Liver (tissue), 3 donors: ENCODE data around the gene STX7.

Experiments
- GABPA ChIP-seq, 2 donors: IDR thresholded peaks in 1 of 2; conservative IDR thresholded peaks in 1 of 2; 2 replicates each; pipeline ENCODE4 v1.6.1; 2016; ENCODE audit warnings: antibody characterized with exemption in 2 of 2, mild to moderate bottlenecking in 1 of 2, moderate library complexity in 1 of 2
- JUND ChIP-seq, 2 donors: IDR thresholded peaks; 2 replicates each; pipeline ENCODE4 v1.6.1; 2016; ENCODE audit warnings: antibody characterized with exemption in 2 of 2
- RAD21 ChIP-seq, 2 donors: IDR thresholded peaks; 2 replicates each; pipeline ENCODE4 v1.6.1; 2016; ENCODE audit warnings: antibody characterized with exemption in 2 of 2, mild to moderate bottlenecking in 2 of 2
- RXRA ChIP-seq, 2 donors: IDR thresholded peaks; 2 replicates each; pipeline ENCODE4 v1.6.1; 2017 to 2018; ENCODE audit warnings: antibody characterized with exemption in 2 of 2, mild to moderate bottlenecking in 1 of 2
- SP1 ChIP-seq: IDR thresholded peaks from 2 replicates; pipeline ENCODE4 v1.6.1; 2018; ENCODE audit warnings: antibody characterized with exemption, mild to moderate bottlenecking
- TAF1 ChIP-seq: conservative IDR thresholded peaks from 2 replicates; pipeline ENCODE4 v1.6.1; 2016; ENCODE audit warnings: antibody characterized with exemption, mild to moderate bottlenecking
- YY1 ChIP-seq: IDR thresholded peaks from 2 replicates; pipeline ENCODE4 v1.6.1; 2016; ENCODE audit warnings: antibody characterized with exemption, mild to moderate bottlenecking
- TF ChIP-seq, protein P1 (sequence below): fragments of 150-350 bp; IDR thresholded peaks from 2 replicates; pipeline ENCODE4 v1.5.1; 2017; ENCODE audit warnings: improper control_type of control experiment, low read depth, low read length; ENCODE audit not compliant: missing input control
- TF ChIP-seq, protein P2 (sequence below): IDR thresholded peaks from 2 replicates; pipeline ENCODE4 v1.6.1; 2016; ENCODE audit warnings: antibody characterized with exemption
- TF ChIP-seq, protein P3 (sequence below): IDR thresholded peaks from 2 replicates; pipeline ENCODE4 v1.6.1; 2016; ENCODE audit warnings: antibody characterized with exemption
- TF ChIP-seq, protein P4 (sequence below): IDR thresholded peaks from 2 replicates; pipeline ENCODE4 v1.6.1; 2016; ENCODE audit warnings: antibody characterized with exemption
- TF ChIP-seq, protein P5 (sequence below): IDR thresholded peaks from 2 replicates; pipeline ENCODE4 v1.6.1; 2016; ENCODE audit warnings: antibody characterized with exemption, mild to moderate bottlenecking
- donor health status: healthy.
- donor health status: healthy.

- TF ChIP-seq, protein P1, sequence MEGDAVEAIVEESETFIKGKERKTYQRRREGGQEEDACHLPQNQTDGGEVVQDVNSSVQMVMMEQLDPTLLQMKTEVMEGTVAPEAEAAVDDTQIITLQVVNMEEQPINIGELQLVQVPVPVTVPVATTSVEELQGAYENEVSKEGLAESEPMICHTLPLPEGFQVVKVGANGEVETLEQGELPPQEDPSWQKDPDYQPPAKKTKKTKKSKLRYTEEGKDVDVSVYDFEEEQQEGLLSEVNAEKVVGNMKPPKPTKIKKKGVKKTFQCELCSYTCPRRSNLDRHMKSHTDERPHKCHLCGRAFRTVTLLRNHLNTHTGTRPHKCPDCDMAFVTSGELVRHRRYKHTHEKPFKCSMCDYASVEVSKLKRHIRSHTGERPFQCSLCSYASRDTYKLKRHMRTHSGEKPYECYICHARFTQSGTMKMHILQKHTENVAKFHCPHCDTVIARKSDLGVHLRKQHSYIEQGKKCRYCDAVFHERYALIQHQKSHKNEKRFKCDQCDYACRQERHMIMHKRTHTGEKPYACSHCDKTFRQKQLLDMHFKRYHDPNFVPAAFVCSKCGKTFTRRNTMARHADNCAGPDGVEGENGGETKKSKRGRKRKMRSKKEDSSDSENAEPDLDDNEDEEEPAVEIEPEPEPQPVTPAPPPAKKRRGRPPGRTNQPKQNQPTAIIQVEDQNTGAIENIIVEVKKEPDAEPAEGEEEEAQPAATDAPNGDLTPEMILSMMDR, result no peak
- TF ChIP-seq, protein P2, sequence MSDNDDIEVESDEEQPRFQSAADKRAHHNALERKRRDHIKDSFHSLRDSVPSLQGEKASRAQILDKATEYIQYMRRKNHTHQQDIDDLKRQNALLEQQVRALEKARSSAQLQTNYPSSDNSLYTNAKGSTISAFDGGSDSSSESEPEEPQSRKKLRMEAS, result no peak
- TF ChIP-seq RAD21 (IDR thresholded peaks at IDR 0.05) (no peak), GABPA (IDR thresholded peaks at IDR 0.05 in 1 of 2, conservative IDR thresholded peaks at IDR 0.05 in 1 of 2) (no peak), JUND (IDR thresholded peaks at IDR 0.05) (no peak), RXRA (IDR thresholded peaks at IDR 0.05) (no peak), TAF1 (no peak), SP1 (no peak), YY1 (no peak)
- TF ChIP-seq, protein P3, sequence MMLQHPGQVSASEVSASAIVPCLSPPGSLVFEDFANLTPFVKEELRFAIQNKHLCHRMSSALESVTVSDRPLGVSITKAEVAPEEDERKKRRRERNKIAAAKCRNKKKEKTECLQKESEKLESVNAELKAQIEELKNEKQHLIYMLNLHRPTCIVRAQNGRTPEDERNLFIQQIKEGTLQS, result no peak
- TF ChIP-seq, protein P4, sequence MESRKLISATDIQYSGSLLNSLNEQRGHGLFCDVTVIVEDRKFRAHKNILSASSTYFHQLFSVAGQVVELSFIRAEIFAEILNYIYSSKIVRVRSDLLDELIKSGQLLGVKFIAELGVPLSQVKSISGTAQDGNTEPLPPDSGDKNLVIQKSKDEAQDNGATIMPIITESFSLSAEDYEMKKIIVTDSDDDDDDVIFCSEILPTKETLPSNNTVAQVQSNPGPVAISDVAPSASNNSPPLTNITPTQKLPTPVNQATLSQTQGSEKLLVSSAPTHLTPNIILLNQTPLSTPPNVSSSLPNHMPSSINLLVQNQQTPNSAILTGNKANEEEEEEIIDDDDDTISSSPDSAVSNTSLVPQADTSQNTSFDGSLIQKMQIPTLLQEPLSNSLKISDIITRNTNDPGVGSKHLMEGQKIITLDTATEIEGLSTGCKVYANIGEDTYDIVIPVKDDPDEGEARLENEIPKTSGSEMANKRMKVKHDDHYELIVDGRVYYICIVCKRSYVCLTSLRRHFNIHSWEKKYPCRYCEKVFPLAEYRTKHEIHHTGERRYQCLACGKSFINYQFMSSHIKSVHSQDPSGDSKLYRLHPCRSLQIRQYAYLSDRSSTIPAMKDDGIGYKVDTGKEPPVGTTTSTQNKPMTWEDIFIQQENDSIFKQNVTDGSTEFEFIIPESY, result no peak
- TF ChIP-seq, protein P5, sequence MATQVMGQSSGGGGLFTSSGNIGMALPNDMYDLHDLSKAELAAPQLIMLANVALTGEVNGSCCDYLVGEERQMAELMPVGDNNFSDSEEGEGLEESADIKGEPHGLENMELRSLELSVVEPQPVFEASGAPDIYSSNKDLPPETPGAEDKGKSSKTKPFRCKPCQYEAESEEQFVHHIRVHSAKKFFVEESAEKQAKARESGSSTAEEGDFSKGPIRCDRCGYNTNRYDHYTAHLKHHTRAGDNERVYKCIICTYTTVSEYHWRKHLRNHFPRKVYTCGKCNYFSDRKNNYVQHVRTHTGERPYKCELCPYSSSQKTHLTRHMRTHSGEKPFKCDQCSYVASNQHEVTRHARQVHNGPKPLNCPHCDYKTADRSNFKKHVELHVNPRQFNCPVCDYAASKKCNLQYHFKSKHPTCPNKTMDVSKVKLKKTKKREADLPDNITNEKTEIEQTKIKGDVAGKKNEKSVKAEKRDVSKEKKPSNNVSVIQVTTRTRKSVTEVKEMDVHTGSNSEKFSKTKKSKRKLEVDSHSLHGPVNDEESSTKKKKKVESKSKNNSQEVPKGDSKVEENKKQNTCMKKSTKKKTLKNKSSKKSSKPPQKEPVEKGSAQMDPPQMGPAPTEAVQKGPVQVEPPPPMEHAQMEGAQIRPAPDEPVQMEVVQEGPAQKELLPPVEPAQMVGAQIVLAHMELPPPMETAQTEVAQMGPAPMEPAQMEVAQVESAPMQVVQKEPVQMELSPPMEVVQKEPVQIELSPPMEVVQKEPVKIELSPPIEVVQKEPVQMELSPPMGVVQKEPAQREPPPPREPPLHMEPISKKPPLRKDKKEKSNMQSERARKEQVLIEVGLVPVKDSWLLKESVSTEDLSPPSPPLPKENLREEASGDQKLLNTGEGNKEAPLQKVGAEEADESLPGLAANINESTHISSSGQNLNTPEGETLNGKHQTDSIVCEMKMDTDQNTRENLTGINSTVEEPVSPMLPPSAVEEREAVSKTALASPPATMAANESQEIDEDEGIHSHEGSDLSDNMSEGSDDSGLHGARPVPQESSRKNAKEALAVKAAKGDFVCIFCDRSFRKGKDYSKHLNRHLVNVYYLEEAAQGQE, result no peak
These were observed 102.1 kb downstream of the STX7 start for GRCh38 chr6:132410830-132411229.
